Activated naive CD8-positive, alpha-beta T cell treated with anti-CD3 and anti-CD28 coated beads, Interleukin-2, amount 50 U/mL, for 16 hours (primary cell): ENCODE results near the gene PCNX1.
"Not testable (repeated sequence)": the region's sequence is repeated elsewhere in the genome, so short reads cannot be mapped to it uniquely, and the experiment has no call there.

Source experiments
- DNase-seq: peaks from one replicate; pipeline ENCODE4 v3.0.0-alpha.2; 2020; ENCODE audit warnings: low read depth, low spot score

Gene PCNX1

DNA sequence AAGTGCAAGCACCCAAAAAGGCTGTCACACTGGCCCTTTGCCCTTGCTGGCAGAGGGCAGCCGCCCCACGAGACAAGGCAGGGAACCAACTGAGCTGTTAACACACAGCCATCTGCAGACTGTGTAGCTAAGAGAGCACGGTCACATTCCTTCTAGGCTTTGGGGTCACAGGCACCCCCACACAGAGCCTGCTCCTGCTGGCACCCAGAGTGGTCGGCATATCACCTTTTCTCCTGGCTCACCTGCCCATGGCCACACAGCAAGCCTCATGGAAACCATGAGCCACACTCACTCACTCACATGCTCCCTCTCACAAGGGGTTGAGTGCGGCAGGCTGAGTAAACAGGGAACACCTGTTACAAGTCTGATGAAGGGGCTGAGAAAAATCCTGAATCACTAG lies 214.5 kb downstream of the PCNX1 start:
- no peak for DNase-seq

DNA sequence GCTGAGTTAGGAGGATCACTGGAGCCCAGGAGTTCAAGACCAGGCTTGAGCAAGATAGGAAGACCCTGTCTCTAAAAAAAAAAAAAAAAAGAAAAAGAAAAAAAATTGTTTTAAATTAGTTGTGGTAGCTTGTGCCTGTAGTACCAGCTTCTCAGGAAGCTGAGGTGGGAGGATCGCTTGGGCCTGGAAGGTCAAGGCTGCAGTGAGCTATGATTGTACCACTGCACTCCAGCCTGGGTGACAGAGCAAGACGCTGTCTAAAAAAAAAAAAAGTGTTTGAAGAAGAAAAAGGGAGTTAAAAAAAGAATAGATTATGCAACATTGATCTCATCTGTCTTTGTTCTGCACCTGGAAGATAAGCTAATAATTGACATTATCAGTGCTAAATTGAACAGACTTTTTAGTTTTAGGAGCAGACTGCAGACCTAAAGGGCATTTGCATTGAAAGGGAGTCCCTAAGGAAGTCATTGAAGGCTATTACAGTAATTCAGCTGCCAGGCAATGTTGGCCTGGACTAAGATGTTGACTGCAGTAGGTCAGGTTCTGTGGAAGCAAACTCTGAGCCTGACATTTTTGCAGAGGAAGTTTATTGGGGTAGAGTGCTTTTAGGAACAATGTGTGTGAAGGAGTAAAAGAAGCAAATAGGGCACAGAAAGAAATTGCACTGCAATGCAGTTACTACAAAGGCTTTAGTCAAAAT lies 215.8 kb downstream of the PCNX1 start:
- DNase-seq: no peak

DNA sequence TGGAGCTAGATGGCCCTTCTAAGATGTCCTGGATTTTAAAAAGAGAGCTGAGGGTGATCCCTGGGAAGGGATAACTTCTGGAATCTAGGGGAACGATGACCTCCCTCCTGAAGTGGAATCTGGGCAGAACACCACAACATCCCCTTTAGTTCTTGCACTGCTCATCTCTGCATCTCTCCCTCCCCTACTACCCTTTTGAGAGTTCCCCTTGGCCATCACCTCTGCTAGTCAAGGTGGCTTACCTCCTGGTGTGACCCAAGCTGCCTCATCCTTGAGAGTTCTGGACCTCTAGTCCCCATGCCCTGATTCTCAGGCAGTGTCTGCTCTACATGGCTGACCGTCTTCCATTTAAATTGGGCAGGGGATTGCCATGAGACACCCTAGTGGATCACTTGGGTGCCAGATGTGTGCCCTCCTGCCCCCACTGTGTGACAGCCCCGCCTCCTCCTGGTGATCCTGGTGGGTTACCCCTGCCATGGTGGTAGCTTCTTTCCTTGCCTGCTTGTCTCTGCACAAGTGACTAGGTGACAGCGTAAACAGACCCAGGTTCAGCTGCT lies 216.4 kb downstream of the PCNX1 start:
- DNase-seq: no peak

DNA sequence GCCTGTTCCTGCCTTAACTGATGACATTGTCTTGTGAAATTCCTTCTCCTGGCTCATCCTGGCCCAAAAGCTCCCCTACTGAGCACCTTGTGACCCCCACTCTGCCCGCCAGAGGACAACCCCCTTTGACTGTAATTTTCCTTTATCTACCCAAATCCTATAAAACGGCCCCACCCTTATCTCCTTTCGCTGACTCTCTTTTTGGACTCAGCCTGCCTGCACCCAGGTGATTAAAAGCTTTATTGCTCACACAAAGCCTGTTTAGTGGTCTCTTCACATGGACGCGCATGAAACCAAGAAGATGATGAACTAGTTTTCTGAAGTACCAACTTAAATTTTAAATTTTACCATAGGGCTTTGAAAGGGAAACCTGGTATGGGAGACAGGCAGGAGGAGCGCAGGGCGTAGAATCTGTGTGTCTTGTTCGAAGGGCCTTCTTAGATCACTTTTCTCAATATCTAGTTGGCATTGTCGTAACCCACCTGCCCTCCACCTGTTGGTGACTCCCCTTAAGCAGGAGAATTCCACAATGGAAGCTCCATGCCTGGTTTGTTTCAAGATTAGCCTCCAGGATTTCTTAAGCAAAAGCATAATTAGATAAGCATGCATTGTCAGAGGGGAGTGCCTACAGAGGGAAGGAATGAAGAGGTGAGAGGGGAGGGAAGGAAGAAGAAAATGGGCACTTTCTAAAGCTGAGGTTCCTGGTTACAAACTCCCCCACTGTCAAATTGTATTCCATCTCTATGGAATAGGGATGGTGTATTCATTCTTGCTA lies 222.6 kb downstream of the PCNX1 start:
- not testable (repeated sequence) for DNase-seq

DNA sequence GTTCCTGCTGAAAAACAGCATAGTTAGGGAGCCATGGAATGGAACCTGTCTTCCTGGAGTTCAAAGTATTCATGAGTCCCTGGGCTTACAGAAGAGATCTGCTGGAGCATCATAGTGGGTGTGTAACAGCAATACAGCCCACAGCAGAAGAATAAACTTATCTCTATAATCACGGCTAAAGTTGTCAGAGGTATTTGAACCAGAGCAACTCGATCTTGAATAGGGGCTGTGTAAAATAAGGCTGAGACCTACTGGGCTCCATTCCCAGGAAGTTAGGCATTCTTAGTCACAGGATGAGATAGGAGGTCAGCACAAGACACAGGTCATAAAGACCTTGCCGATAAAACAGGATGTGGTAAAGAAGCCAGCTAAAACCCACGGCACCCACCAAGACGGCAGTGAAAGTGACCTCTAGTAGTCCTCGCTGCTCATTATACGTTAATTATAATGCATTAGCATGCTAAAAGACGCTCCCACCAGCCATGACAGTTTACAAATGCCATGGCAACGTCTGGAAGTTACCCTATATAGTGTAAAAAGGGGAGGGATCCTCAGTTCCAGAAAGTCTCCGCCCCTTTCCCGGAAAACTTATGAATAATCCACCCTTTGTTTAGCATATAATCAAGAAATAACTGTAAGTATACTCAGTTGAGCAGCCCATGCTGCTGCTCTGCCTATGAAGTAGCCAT lies 223.4 kb downstream of the PCNX1 start:
- DNase-seq: no peak

DNA sequence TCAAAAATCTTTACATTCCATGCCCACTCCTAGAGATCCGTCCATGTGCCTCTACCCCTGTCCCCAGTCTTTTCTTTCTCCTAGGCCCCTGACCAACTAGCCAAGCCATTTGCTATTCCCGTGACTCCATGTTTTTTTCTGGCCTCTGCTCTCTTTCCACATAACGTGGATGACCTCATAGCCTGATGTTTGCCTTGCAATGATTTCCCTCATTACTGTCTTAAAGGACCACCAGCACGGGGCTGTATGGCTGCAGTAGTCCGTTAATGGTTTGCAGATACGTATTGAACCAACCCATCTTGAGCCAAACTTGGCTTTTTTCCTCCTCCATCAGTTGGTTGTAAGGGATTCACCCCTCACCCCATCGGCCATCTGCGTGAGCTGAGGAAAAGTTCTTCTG lies 226.0 kb downstream of the PCNX1 start:
- DNase-seq: no peak

DNA sequence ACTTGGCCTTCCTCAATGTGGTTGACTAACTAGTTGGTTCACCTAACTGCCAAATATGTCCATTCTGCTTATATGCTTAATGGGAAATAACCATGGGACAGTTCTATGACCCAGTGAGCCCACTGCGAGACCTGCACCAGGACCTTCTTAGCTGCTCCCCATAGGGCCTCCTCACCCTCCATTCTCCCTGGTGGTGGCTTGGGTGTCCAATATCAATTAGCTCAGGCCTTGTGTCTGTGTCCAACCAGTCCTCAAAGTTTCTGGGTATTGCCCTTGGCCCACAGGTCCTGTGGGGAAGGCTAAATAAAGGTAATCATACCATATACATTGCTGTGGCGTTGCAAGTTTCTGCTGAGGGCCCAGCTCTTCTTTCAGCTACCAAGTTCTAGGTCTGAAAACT lies 228.2 kb downstream of the PCNX1 start:
- no peak for DNase-seq

DNA sequence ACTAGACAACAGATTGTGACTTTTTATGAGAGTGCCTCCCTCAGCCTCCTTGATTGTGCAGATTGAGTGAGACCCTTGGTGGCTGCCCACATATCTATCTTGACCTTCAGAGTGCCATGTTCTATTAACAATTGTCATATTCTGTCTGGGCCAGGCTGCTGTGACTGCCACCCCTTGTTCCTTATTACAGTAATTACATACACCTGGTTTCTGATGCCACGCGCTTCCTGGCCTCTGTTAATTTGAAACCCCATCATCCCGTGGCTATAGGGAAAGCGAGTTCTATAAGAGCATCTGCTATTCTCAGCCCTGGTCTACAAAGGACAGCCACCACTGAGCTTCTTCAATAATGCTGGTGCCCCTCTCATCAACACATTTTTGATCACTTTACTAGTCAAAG lies 228.7 kb downstream of the PCNX1 start:
- no peak for DNase-seq

DNA sequence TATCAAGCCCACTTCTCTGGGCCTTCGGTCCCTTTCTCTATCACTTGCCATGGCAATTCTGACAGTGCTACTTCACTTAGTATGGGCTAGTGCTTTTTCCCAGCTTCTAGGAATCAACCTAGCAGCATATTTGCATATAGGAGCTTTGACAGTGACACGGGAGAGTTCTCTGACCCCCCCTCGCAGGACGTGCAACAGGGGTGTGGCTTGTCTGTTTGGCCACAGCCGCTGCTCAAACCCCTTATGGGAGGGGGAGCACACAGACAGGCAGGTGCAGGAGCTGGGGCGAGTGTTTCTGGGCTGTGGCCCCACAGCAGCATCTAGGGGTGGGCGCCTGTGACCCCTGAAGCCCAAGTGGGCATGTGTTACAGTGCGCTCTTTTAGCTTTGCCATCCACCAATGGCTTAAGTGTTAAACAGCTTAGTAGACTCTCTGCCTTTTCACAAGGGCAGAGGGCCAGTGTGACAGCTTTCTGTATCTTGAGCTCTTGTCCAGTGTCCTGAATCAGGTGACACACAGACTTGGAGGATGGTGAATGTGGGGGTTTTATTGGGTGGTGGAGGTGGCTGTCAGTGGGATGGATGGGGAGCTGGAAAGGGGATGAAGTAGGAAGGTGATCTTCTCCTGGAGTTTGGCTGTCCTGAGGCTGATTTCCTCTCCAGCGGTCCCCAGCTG lies 229.3 kb downstream of the PCNX1 start:
- no peak for DNase-seq

DNA sequence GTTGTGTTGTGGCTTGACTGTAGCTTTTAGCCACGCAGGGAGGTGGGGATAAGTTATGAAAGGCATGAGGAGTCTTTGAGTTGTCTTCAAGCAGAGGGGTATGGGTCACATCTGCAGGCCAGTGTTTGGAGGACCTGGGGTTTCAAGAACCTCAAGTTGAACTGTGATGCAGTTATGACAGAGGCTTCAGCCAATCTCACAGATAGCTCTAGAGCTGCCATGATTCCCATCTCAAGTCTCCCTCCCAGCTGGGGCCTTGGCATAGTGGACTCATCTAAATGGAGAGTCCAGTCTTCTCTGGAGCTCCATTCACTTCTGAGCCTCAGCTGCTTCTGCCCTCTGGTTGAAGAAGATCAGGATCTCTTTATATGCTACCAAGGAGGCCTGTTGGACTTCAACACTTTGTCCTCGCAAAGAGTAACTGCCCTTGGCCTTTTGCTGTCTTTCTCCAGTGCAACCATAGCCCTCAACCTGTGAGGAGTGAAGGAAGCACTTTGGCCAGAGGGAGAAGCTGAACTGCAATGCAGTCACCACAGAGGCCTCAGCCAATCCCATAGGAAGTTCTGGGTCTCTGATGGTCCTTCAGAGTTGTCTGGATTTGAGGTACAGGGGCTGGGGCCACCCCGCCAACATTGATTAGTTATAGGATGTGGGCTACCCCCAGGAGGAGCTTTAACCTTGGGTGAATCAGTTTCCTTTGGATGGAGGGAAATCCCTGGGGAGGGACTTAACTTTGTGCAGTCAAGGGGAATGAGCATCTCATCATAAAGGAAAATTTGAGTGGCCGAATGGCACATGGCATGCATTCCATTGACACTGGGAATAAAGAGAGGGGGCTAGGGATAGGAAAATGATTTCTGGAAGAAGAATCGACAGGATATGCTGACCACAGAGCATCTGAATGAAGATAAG lies 230.5 kb downstream of the PCNX1 start:
- DNase-seq: no peak

DNA sequence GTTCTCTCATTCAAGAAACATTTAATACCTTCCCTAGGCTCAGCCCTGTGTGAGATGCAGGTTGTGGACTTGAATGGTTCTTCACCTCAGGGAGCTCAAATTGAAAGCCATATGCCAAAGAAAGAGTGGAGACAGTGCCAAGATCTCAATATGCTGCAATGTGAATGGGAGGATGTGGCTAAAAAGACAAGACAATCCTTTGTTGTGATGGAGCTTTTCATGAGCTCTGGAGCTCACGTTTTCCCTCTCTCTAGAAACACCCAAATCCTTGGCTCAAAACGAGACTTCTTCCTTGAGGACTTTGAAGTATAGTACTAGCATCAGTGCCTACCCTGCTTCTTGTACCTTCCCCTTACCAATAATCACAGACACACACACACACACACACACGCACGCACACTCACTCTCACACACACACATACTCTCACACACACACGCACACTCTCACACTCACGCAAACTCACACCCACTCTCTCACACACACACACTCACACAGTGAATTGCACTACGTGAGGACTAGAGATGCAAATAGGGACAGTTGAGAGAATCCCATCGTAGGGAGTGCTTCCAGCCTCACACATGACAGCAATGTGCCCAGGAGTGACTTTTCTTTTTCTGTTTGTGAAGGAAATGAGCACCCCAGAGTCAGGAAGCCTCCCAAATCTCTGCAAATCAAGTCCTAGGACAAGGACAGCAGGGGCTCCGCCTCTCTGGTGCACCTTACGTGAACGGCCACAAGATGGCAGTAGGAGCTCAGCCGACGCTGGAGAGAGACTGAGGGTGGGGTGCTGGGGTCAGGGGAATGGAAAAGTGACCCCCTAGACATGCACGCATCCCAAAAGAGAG lies 231.4 kb downstream of the PCNX1 start:
- DNase-seq: peak; percentile 13

DNA sequence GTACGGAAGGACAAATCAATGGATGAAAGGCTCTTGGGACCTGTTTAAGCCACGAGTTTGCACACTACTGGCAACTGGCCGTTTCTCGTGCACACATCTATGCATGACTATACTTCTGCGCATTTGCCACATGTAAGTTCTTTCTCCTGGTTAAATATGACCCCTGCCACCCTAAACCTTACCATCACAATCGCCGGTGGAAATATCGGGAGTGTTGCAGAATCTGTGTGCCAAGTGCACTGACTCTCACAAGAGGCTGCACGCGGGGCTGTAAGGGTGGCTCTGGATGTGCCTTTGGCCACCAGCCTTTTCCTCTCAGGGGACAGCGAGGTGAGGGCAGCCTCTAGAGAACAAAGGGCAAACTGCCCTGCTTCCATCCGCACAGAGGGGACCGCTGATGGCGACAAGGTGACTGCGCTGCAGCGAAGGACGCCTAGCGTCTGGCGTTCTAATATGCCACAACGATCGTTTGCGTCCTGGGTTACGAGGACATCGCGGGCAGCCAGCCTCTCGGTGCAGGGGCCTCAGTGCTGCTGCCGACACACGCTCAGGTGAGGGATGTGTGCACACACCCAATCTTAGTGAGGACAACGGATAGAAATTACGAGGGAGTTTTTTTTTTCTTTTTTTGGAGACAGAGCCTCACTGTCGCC lies 232.2 kb downstream of the PCNX1 start:
- DNase-seq: no peak

DNA sequence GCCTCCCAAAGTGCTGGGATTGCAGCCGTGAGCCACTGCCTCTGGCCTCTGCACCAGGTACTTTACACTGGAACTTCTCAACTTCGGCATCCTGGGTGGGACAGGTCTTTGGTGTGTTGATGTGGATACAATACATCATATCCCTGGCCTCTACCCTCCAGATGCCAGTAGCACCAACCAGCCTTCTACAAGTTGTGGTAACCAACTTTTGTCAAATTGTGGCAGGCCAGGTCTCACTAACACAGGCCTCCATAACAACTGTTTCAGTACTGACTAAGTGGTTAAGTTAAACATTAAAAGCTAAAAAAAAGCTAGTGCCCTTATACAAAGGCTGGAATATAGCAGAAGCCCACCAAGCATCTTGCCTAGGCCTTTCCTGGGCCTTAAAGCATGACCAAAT lies 232.9 kb downstream of the PCNX1 start:
- DNase-seq: no peak

DNA sequence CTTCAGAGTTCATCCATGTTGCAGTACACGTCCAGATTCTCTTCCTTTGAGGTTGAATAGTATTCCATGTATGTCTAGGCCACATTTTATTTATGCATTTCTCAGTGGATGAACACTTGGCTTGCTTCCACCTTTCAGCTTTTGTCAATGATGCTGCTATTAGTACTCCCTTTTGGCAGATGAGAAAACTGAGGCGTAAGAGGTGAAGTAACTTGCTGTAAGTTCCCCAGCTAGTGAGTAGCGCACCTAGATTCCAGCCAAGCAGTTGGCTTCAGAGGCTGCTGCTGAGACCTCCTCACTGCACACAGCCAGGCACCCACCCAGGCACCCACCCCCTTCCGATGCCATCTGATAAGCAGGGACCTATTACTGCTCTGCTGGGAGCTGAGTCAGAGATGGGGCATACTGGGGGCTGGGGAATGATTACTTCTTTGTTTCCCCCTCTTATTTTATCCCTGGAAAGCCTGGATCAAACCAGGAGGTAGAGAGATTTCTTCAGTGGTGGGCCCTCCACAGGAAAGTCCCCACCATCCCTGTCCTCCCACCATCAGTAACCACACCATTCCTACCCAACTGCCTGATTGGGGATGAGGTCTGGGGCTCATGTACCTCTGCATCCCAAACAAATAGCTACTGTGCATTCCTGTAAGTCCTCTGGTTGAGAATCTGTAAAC lies 234.6 kb downstream of the PCNX1 start:
- DNase-seq: no peak

DNA sequence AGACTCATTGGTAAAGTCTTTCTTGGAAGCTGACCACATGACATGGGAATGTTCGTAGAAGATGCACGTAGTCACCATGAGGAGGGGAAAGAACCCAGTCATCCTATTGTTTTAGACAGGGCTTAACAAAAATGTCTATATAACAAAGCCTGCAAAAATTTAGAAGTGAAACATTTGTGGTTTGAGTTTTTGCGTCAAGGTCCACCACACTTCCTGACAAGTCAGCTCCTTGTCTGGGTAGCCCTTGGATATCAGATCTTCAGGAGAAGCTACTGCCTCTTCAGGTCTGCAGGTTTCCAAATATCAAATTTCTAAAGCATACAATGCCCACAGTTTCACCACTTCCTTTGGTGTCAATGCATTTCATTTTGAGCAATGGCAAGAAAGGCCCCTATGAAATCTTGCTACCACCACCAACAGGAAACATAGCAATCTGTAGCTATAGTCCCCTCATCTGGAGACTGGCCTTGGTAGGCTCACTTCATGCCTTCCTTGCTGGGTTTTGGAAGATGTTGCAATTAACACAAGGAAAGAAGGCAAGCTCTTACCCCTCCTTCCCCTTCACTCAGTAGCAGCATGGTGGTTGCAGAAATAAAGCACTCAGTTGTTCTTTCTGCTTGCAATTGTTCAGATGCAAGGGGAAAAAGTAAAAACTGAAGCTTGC lies 235.2 kb downstream of the PCNX1 start:
- DNase-seq: no peak

DNA sequence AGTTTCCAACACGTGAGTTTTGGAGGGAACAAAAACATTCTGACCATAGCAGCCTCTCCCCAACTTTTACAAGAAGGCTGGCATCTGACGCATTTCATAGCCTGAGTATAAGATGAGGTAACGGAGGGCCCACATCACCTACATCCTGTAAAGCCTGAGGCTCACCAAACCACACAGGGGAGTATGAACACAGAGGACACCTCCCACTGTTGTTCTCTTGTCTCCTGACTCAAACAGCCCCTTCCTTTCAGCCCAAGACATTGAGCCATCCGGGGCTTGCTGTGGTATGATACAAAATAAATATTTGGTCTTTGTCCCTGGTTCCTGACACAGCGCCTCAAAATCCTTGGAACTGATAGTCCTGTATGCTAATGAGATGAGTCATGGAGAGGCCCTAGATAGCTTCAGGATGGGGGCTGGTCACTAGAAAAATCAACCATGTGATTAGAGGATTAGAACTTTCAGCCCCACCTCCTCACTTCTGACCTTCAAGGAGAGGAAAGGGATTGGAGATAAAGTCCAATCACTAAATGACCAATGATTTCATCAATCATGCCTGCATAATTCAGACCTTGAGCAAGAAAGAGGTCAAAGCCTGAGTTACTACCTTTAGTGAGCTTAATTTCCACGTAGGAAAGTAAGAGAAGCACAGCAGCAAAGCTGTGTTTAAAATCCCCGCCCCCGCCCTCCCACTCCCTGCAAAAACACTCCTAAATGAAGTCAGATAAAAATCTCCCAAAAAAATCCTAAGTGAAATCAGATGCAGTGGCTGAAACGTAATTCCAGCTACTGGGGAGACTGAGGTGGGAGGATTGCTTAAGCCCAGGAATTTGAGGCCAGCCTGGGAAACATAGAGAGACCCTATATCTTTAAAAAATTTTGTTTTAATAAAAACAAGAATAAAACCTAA lies 236.4 kb downstream of the PCNX1 start:
- peak; percentile 4 for DNase-seq

DNA sequence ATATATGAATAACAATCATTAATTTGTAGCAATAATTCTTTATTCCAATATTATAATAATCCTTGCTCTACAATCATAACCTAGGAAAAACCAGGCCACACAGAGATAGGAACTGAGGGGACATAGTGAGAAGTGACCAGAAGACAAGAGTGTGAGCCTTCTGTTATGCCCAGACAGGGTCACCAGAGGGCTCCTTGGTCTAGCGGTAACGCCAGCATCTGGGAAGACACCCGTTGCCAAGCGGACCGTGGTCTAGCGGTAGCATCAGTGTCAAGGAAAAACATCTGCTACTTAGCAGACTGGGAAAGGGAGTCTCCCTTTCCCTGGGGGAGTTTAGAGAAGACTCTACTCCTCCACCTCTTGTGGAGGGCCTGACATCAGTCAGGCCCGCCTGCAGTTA lies 240.1 kb downstream of the PCNX1 start:
- DNase-seq: not testable (repeated sequence)
